HG03354 (cell line): Measurements from ENCODE around the gene GP2.

Experiments
- ATAC-seq: cut with Tn5 transposase; IDR thresholded peaks from one replicate; pipeline ENCODE4 v1.9.1; 2021; ENCODE audit warnings: mild to moderate bottlenecking; ENCODE audit not compliant: unreplicated experiment, poor library complexity, severe bottlenecking

GP2 gene

DNA sequence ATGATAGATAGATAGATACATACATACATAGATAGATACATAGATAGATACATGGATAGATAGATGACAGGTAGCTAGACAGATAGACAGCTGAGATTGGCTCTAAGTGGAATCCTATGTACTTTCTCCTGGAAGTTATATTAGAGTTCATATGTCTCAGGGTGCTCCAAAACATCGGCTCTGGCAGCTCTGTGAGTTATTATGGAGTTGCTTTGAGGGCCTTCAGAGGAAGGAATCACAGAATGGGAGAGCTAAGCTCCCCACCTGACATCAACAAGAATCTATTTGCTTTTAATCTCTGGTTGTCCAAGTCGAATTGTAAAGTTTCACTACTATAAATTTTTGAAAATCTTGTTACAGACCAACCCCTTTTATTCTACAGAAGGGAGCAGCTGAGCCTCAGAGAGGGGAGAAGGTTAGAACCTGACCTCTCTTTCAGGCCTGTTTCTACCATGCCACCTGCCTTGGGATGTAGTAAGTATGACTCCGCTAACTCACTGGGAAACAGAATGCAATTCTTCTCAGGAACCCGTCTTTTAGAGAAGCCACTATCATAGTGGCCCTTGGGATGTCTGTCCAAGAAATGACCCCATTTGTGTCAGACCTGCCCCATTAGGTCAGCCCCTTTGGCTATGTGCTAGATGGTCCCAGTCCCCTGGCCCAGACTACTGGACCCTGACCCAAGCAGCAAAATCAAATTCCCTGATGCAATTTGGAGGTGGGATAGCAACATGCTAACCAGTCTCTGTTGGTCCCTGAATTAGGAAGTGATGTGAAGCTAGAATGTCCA is 18.3 kb downstream of the GP2 start:
- no peak for ATAC-seq

- no peak for ATAC-seq
Observed at GRCh38 chr16:20308266-20308665, 19.0 kb downstream of the GP2 start.

DNA sequence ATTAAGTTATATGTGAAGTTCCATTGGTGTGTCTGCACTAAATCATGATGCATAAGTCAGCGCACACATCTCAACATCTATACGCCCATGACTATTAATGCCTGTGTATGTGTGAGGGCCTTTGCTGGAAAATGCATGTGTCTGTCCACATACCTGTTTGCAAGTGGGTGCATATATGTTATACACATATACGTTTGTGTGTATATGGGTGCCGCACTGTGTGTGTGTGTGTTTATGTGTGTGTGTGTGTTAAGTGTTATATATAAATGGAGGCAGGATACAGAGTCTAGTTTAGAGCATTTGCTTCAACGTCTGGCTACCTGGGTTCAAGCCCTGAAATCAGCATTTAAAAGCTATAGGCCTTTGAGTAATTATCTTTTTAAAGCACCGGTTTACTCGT is 19.5 kb downstream of the GP2 start:
- no peak for ATAC-seq

DNA sequence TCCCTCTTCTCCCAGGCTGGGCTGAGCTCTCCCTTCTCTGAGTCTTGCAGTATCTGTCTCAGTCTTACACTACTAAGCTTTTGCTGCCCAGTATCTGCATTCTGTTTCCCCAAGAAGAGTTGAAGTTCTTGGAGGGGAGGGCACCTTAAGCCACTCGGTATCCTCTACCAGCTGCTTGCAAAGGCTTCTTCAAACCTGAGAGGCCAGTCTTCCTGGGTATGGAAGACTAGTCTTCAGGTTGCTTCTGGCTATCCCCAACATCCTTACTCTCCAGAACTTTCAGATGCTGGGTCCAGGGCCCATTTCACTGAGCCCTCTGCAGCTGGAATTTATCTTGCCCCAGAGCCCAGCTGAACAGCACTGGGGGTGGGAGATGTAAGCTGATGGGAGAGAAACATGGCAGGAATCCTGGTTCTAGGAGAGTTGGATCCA is 20.1 kb downstream of the GP2 start:
- ATAC-seq = no peak

- no peak for ATAC-seq
Observed at GRCh38 chr16:20306401-20306800, 20.9 kb downstream of the GP2 start.

DNA sequence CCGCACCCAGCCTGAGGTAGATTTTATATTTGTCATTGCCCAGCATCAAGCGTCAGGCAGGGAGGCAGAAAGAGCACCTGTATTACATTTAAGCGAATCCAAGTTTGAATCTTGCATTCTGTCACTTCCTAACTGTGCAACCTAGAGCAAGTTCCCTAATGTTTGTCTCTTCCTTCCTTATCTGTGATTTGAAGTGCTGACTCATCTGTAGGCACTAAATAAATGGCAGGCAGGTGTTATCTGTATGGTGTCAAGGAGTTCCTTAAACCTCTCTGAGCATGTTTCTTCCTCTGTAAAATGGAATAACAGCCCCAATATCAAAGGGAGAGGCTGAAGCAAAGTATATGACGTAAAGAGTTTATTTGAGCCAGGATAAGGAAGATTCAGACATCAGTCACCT is 24.3 kb downstream of the GP2 start:
- ATAC-seq = no peak

GRCh38 chr16:20302389-20302788 is 24.9 kb downstream of the GP2 start:
- no peak for ATAC-seq

- no peak for ATAC-seq
Observed at GRCh38 chr16:20301840-20302239, 25.5 kb downstream of the GP2 start.

DNA sequence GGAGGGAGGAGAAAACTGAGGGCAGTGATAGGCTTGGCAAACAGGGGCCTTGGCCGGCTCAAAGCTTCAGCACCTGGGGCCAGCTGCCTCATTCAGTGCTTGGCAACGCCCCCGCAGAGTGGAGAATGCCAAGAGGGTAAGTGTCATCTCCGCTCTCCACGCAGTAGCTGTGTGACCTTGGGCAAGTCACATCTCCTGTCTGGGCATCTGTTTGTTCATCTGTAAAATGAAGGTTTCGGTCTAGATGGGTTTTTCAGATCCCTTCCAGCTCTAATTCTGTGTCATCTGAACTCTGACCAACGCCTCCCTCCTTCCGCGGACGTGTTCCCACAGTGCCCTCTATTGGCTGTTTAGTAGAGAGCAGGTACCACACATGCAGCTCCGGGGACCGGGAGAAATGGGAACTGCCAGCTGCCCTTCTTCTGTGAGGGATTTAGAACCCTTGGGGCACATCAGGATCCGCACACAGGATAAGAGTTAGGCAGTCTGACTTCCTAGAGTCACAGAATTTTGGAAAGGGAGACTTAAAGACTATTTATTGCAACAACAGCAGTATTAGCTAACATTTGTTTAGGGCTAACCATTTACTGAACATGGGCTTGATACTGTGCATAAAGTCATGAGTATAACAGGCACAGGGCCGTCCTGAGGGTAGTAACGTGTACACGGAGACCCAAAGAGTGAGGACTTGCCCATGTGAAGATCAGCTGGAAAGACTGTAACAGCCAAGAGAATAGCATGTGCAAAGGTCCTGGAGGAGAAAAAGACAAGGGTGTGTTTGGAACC is 26.8 kb downstream of the GP2 start:
- ATAC-seq = peak; percentile 72

DNA sequence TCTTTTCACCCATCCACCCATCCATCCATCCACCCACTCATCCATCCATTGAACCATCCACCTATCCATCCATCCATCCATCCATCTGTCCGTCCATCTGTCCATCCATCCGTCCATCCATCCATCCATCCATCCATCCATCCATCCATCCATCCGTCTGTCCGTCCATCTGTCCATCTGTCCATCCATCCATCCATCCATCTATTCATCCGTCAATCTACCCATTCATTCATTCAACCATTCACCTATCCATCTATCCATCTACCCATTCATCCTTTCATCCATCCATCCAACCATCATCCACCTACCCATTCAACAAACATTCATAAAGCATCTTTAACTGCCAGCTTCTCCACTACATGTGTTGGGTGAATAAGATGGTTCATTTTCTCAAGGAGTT is 28.9 kb downstream of the GP2 start:
- ATAC-seq = no peak

DNA sequence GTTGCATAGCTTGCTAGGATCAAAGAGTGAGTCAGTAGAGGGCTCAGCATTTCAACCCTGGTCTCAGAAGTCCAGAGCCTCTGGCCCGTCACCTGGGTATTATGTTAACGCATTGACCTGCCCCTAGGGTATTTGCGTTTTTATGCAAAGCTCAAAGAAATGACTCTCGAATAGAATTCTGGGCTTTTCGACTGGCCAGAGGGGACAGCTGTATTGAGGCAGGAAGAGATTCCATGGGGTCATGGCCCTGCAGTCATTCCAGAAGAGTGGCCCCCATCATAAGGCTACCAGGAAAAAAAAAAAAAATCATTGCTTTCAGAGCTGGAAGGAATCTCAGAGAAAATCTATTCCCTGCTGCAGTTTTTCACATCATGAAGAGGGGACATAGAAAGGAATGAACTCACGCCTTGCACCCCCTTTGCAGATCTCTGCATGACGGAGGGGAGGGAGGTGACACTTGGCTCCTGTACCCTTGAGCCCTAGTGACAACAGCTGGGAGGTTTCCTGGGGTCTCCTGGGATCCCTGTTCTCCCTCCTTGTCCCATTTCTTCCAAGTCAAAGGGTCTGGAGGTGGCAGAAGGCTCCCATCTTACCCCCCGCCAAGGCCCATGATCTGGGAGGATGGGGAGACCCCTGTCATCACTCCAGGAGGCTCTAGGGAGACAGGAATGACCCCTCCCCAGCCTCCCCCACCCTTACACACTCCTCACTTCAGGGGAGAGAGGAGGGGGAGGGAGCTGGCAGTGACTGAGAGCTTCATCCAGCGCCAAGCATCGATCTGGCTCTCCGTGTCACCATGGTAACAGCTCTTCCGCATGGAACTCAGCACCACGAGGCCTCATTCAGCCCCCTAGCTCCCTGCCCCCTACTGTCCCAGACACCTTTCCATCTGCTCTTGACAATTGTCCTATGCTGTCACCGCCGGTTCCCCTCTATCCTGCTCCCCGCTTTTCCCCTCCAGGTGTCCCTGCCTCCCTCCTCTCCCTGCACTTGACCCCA is 35.8 kb downstream of the GP2 start:
- ATAC-seq = no peak

- no peak for ATAC-seq
Observed at GRCh38 chr16:20289571-20289970, 37.7 kb downstream of the GP2 start.

DNA sequence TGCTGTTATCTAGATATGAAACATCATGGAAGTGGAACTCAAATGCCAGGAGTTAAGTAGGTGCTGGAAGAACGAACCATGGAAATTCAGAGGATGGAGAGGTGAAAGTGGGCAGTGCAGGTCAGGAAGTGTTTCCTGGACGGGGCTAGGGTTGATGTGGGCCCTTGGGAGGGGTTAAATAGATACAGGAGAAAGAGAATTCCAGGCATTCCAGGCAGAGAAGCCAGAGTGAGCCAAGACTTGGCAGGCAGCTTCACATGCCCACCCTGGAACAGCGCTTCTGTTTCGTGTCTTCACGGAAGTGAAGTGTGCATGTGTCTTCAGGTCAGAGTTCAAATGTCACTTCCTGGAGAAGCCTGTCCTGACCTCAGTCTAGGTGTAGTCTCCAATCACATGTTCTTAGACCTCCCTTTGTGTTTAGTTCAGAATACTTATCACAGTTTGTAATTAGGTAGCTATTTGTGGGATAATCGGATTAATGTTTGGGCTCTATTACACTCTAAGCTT is 41.3 kb downstream of the GP2 start:
- no peak for ATAC-seq

DNA sequence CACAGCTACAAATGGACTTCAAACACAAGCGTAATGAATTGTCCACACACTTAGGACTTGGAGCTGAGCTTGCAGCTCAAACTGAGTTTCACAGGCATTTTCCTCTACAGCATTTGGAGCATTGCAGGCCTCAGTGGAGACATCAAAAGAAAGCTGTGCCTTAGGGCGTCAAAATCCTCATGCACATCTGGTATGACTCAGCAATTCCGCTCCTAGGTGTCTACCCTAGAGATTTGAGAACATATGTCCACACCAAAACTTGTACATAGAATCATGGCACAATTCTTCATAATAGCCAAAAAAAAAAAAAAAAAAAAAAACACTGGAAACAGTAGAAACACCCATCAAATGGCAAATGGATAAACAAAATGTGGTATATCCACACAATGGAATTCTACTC is 47.1 kb downstream of the GP2 start:
- no peak for ATAC-seq

GRCh38 chr16:20271893-20272292 is 55.4 kb downstream of the GP2 start:
- no peak for ATAC-seq

DNA sequence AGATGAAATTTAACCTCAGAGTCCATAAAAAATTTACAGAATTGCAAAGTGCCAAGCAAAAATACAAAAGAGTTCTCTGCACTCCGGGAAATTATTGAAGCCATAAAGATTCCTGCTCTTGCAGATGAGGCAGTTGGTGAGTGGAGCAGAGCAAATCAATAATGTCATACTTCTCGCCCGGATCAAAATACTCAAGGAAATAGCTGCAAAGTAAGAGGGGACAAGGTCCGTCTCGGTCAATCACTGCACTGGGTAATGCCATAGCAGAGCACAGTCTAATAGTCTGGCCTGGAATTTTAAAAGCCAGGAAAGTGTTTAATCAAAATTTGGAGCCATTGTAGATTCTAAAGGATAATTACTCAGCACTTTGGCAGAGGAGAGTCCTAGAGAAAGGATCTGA is 58.9 kb downstream of the GP2 start:
- no peak for ATAC-seq

GRCh38 chr16:20265019-20265418 is 62.3 kb downstream of the GP2 start:
- no peak for ATAC-seq

DNA sequence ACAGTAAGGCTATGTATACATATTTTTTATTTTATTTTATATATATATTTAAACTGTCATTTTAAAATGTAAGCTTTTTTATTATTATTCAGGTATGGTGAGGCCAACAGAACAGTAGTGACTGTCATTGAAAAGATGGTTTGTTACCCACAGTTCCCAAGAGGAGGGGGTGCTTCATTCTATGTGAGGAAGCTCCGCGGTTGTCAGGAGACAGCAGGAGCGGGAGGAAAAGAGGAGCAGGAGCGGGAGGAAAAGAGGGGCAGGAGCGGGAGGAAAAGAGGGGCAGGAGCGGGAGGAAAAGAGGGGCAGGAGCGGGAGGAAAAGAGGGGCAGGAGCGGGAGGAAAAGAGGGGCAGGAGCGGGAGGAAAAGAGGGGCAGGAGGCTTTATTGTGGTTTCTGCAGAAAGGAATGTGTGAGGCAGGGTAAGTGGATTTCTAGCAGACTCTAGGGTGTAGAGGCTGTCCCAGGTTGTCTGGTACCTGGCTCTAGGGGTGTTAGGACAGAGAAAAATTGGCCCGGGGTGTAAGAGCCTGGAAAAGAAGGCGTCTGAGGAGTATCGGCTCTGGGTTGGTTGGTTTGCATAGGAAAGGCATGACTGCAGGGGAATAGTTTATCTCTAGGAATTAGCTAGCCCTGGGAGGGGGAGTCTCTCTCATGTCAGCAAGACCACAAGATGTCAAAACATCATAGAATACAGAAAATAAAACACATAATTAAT is 64.0 kb downstream of the GP2 start:
- no peak for ATAC-seq

DNA sequence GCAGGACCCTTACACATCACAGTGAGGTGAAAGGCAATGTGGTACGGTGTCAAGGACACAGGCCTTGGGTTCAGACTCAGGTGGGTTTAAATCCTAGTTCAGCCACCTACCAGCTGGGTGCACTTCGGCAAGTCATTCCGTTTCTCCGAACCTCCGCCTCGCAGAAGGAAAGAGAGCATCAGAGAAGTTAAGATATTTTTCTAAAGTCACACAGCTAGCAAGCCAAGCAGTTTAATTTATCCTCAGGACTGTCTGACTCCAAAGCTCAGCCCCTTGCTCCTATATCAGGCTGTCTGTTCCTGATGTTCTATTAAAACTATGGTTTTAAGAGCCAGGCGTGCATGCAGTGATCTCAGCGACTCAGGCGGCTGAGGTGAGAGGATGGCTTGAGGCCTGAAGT is 65.1 kb downstream of the GP2 start:
- ATAC-seq = no peak
